ENCODE data around the gene HDGF. TPM values are rescaled to one million over a fixed set of nuclear protein-coding genes. Genes with fewer than 3 reads are reported as not detected.

The HDGF gene
- total RNA-seq, 2 experiments from 2014 or later = 60.8 TPM

DNA sequence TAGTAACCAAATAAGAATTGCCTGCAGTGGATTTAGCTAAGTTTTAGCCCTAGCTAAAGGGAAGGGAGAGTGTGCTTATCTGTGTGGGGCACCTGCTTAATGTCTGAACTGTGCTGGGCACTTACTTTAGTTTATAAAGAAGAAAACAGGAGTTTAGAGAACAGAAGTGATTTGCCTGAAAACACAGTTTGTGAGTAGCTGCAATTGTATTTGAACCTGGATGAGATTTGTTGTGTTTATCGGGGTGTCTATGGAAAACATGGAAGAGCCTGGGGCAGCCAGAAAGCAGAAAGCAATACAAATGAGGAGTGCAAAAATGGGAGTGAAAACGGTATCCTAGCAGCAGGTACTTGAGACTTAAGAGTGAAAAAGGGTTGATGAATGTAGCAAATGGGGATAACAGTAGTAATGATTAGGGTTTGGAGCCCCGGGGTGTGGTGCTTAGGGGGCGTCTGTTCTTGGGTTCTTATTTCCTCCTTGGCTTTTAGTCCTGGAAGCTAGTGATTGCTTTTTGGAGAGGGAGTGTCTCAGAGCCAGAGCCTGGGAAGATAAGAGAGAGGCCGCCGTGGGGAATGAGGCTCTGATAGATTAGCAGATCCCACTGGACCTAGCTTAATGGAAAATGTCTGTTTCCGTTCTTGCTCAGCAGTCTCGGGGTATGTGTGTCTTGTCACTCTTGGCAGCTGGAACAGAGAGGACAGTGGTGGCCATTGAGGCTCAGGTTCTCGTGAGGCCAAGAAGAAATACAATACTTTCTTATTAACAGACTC lies 21.4 kb upstream of the HDGF start:
- no peak overlapping the region for H3K27ac ChIP-seq (ENCODE audit: low read depth in 1 of 2, low read length in 2 of 2)
- H3K36me3 ChIP-seq (ENCODE audit: insufficient read depth, low read length) = peaks cover 32% of the 10 kb centered on the region
- ATAC-seq (ENCODE audit: poor library complexity) (no peak), DNase-seq (no peak)
- H3K36me3 Mint-ChIP-seq (ENCODE audit: low read depth) = peaks cover 51% of the 10 kb centered on the region
- intact Hi-C loops (cut with DNase I, micrococcal nuclease) = loop anchor here in 1 of 2 experiments (5.0 kb wide), 1 partner anchor 39 kb away; no protein-coding TSS in a partner anchor
- H3K4me1 ChIP-seq (ENCODE audit: insufficient read depth, low read length) = peaks cover 50% of the 10 kb centered on the region
- H3K27me3 ChIP-seq (ENCODE audit: control insufficient read depth in 1 of 2, insufficient read depth in 2 of 2, low read length in 2 of 2) = no peaks in the 10 kb centered on the region
- H3K27ac Mint-ChIP-seq = no peak overlapping the region
- no peaks in the 10 kb centered on the region for H3K9me3 ChIP-seq (ENCODE audit: control insufficient read depth in 1 of 2, insufficient read depth in 1 of 2, low read length in 2 of 2)
- H3K9me3 Mint-ChIP-seq = no peaks in the 10 kb centered on the region
- no peaks in the 10 kb centered on the region for H3K27me3 Mint-ChIP-seq
- H3K4me3 ChIP-seq (ENCODE audit: low read length) = no peak overlapping the region
- H3K4me1 Mint-ChIP-seq (ENCODE audit: low read depth) = peaks cover 72% of the 10 kb centered on the region
- POLR2A ChIA-PET = no interaction called here
- CTCF ChIA-PET = interaction anchor here (1.5 to 1.7 kb wide), 2 partner anchors 47 to 87 kb away, joined by 4 to 11 read pairs; no protein-coding TSS in a partner anchor
- no peak overlapping the region for H3K4me3 Mint-ChIP-seq
- TF ChIP-seq, protein P1, sequence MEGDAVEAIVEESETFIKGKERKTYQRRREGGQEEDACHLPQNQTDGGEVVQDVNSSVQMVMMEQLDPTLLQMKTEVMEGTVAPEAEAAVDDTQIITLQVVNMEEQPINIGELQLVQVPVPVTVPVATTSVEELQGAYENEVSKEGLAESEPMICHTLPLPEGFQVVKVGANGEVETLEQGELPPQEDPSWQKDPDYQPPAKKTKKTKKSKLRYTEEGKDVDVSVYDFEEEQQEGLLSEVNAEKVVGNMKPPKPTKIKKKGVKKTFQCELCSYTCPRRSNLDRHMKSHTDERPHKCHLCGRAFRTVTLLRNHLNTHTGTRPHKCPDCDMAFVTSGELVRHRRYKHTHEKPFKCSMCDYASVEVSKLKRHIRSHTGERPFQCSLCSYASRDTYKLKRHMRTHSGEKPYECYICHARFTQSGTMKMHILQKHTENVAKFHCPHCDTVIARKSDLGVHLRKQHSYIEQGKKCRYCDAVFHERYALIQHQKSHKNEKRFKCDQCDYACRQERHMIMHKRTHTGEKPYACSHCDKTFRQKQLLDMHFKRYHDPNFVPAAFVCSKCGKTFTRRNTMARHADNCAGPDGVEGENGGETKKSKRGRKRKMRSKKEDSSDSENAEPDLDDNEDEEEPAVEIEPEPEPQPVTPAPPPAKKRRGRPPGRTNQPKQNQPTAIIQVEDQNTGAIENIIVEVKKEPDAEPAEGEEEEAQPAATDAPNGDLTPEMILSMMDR (IDR thresholded peaks at IDR 0.05) = no peak

DNA sequence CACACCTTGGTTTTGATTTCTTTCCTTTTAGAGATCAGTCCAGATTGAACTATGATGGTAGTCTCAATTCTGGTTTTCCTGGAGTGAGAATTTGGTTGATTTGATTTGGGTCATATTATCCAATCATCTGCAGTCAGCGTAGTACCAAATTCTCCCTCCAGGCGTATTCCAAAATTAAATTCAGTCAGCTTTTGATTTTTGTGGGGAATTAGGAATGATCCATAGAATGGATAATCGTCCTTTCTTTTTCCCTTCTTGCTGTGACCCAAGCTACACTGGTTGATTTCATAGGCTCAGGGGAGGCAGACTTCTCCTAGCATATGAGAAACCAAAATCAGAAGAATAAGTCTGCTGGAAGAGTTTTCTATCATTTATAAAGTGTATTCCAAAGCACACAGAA lies 20.7 kb upstream of the HDGF start:
- H3K9me3 Mint-ChIP-seq = no peaks in the 10 kb centered on the region
- Histone ChIP-seq H3K4me1 (ENCODE audit: insufficient read depth, low read length) (peaks cover 53% of the 10 kb centered on the region), H3K9me3 (ENCODE audit: control insufficient read depth in 1 of 2, insufficient read depth in 1 of 2, low read length in 2 of 2) (no peaks in the 10 kb centered on the region), H3K4me3 (ENCODE audit: low read length) (no peak overlapping the region), H3K27ac (ENCODE audit: low read depth in 1 of 2, low read length in 2 of 2) (no peak overlapping the region), H3K36me3 (ENCODE audit: insufficient read depth, low read length) (peaks cover 32% of the 10 kb centered on the region), H3K27me3 (ENCODE audit: control insufficient read depth in 1 of 2, insufficient read depth in 2 of 2, low read length in 2 of 2) (no peaks in the 10 kb centered on the region)
- peaks cover 45% of the 10 kb centered on the region for H3K36me3 Mint-ChIP-seq (ENCODE audit: low read depth)
- TF ChIP-seq, protein P1 (IDR thresholded peaks at IDR 0.05) = no peak
- ChIA-PET CTCF (interaction anchor here (0.6 to 1.7 kb wide), 4 partner anchors 46 to 297 kb away, joined by 3 to 11 read pairs (median 4); no protein-coding TSS in a partner anchor), POLR2A (no interaction called here)
- no peak overlapping the region for H3K27ac Mint-ChIP-seq
- DNase-seq = no peak
- peaks cover 65% of the 10 kb centered on the region for H3K4me1 Mint-ChIP-seq (ENCODE audit: low read depth)
- no peak overlapping the region for H3K4me3 Mint-ChIP-seq
- intact Hi-C loops (cut with DNase I, micrococcal nuclease) = loop anchor here in 1 of 2 experiments (5.0 kb wide), 1 partner anchor 40 kb away; no protein-coding TSS in a partner anchor
- ATAC-seq (ENCODE audit: poor library complexity) = no peak
- no peaks in the 10 kb centered on the region for H3K27me3 Mint-ChIP-seq

DNA sequence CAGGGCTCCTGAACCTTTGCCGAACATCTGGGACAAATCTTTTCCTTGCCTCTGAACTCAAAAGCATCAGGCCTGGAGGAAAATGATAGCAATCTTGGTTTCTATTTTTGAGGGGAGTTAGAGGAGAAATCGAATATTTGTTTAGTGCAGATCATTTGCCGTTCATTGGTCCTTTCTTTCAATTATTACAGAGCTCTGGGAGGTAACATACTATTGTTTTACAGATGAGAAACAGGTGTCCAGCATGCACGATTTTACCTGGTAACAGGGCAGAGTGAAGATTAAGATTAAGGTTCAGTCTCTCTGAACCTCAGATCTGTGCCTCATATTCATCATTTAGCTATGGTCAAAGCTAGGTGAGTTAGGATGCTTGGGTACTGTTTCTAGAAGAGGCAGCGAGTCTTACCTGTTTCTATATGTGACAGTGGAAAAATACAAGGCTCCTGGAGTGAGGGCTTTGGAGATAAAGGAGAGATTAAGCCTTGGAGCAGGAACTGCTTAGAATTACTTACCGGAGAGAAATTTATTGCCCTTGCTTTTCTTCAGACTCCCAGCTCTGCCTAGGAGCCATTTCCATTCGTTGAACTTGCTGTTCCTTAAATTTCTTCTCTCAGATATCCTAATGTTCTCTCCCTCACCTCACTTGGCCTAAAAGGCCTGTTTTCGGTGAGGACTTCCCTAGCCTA lies 17.3 kb upstream of the HDGF start:
- Mint-ChIP-seq H3K36me3 (ENCODE audit: low read depth) (peaks cover 38% of the 10 kb centered on the region), H3K27me3 (no peaks in the 10 kb centered on the region), H3K4me3 (no peak overlapping the region), H3K4me1 (ENCODE audit: low read depth) (peaks cover 52% of the 10 kb centered on the region), H3K9me3 (no peaks in the 10 kb centered on the region), H3K27ac (no peak overlapping the region)
- intact Hi-C loops (cut with DNase I, micrococcal nuclease) = loop anchor here (2.0 to 10.0 kb wide), 4 partner anchors 40 to 716 kb away; partner anchors contain the start of genes ISG20L2 (in 1 of the 2), LAMTOR2 (in 1 of the 2), MEF2D (in 1 of the 2) and METTL25B (in 1 of the 2)
- Histone ChIP-seq H3K36me3 (ENCODE audit: insufficient read depth, low read length) (peaks cover 30% of the 10 kb centered on the region), H3K27me3 (ENCODE audit: control insufficient read depth in 1 of 2, insufficient read depth in 2 of 2, low read length in 2 of 2) (no peaks in the 10 kb centered on the region), H3K27ac (ENCODE audit: low read depth in 1 of 2, low read length in 2 of 2) (peak overlapping the region in 1 of 2 donors; percentile 23), H3K4me3 (ENCODE audit: low read length) (peak overlapping the region; percentile 87), H3K9me3 (ENCODE audit: control insufficient read depth in 1 of 2, insufficient read depth in 1 of 2, low read length in 2 of 2) (no peaks in the 10 kb centered on the region), H3K4me1 (ENCODE audit: insufficient read depth, low read length) (peaks cover 51% of the 10 kb centered on the region)
- ChIA-PET POLR2A (interaction anchor here (0.7 to 4.2 kb wide), 8 partner anchors 10 to 63 kb away, joined by 3 to 169 read pairs (median 4); partner anchors contain the start of genes CRABP2, HDGF, ISG20L2 and METTL25B), CTCF (interaction anchor here (2.6 to 5.6 kb wide), 4 partner anchors 17 to 91 kb away, joined by 8 to 54 read pairs (median 12); partner anchors contain the start of genes HDGF and MRPL24)
- TF ChIP-seq, protein P1 (IDR thresholded peaks at IDR 0.05) = no peak
- ATAC-seq (ENCODE audit: poor library complexity) (no peak), DNase-seq (no peak)
